ENCODE results near the gene B4GALT1.
"Not testable (repeated sequence)": the region's sequence is repeated elsewhere in the genome, so short reads cannot be mapped to it uniquely, and the experiment has no call there.

The B4GALT1 gene

DNA sequence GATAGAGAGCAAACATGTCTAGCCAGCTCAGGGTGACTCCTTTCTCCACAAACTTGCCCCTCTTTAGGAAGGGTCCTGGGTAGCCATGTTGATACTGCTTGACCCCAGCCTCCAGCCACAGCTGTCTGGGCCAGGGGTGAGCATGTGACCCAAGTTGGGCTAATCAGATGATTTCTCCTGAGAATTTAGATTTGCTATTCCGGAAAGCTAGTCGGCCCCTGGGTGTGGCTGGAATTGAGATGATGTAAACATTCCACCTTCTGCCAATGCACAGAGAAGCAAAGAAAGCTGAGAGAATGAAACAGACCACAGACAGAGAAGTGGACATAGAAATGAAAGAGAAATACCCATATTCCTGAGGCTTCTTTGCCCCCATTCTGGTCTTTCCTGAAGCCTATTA, 17.8 kb upstream of the B4GALT1 start:
- no peak for DNase-seq

DNA sequence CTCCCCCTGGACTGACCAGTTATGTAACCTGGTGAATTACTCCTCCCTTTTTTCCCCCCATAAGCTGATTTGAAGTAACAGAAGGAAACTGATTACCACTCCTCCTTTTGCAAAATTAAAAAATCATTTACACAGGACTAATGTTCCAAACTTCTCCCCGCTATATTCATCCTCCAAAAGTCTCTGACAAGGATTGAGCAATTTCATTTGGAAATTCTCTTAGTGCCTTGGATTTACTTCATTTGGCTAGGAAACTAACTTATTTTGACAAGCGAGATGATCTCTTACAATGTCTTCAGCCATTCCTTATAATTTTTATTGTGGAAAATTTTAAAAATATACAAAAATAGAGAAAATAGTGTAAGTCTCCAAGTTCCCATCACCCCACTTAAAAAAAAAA, 15.4 kb upstream of the B4GALT1 start:
- DNase-seq = no peak

DNA sequence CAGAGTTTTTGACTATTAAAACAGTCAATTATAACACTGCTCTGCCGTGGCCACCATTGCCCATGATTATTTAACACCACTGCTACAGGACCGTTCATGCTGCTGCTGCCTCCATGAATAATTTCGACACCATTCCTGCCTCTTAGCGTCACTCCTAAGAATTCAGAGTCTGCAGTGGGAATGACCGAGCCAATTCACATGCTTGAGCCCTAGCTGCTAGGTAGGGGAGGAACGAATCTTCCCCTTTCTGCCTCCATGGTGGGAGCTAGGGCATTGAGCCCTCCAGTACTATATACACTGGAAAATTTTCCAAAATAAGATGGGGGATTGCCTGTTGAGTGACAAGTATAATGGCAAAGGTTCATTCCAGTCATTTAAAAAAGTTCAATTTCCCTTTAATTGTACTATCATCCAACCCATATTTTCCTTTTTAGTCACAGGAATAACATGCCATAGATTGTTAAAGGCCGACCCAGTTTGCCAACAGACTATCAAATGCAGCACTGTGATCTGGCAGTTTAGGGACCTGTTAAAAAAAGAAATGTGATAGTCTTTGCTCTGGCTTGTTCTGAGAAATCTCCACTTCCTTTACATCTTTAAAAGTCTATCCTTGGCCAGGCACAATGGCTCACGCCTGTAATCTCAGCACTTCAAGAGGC, 13.5 kb upstream of the B4GALT1 start:
- peak; percentile 76 for DNase-seq

DNA sequence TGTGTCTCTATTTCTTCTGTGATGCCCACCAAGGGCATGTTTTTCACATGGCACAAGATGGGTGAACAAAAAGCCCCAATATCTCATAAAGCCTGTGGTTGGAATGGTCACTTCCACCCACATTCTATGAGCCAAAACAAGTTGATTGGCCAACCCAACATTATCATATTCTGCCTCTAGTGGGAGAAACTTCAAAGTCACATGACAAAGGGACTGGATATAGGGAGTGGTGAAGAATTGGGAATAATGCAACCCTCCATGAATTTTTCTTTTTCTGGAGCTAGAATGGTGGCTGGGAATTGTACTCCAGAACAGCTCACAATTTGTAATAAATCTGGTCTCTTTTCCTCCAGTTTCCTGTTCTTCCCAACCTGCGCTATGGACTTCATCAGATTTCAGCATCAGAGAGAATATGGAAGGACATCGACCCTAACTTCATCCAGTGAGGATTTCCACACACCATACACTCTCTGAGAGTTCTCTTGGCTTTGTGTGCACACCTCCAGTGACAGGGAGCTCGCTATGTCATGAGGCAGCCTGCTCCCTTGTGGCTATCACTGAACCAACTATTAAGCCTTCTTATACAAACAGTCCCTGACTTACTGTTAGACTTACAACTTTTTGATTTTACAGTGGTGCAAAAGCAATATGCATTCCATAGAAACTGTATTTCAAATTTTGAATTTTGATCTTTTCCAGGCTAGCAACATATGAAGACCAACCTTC, 12.0 kb upstream of the B4GALT1 start:
- DNase-seq = no peak

DNA sequence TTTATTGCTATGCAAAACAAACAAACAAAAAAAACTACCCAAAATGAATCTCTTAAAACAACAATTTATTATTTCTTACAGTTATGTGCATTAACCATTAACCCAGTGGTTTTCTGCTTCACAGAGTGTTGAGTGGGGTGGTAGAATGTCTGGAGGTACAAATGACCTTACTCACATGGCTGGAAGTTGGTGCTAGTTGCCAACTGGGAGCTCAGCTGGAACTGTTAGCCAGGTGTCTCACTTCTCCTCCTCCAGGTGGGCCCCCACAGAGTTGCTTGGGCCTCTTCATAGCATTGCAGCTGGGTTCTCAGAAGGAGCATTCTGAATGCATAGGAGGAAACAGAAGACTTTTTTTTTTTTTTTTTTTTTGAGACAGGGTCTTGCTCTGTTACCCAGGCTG, 10.5 kb upstream of the B4GALT1 start:
- no peak for DNase-seq

DNA sequence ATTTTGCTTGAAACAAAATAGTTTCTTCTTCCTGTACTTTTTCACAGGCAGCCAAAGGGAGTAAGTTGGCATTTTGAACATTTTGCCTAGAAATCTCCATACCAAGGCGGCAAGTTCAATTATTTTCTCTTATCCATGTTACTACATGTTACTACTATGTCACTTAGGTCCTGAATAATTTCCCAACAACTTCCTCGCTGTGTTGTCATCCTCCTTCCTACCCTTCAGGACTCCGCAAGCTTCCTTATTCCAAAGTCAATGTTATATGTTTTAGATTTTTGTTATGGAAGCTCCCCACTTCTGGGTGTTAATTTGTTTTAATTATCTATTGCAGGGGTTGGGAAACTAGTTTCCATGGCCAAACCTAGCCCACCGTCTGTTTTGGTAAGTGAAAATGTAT, 9.9 kb upstream of the B4GALT1 start:
- DNase-seq = no peak

DNA sequence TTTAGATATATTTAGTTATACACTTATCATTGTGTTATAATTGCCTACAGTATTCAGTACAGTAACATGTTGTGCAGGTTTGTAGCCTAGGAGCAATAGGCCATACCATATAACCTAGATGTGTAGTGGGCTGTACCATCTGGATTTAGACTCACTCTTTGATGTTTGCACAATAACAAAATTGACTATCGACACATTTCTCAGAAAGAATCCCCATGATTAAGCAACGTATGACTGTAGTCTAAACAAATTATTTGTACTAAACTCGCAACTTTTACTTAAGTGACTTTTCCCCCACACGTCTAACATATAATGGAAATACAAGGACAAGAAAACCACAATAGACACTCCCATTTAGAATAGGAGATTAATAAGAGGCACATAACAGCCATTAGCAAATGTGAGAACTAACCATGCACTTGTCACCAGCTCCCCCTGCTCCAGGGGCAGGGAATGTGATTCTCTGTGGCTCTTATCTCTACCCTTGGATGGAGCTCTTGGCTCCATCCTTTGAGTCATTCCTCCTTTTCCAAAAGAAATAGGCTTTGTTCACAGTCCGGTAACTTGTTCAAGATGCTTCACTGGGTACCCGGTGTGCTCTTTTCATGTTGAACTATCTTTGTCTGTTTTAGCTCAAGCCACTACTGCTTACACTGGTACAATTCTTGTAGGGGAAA, 8.7 kb upstream of the B4GALT1 start:
- no peak for DNase-seq

DNA sequence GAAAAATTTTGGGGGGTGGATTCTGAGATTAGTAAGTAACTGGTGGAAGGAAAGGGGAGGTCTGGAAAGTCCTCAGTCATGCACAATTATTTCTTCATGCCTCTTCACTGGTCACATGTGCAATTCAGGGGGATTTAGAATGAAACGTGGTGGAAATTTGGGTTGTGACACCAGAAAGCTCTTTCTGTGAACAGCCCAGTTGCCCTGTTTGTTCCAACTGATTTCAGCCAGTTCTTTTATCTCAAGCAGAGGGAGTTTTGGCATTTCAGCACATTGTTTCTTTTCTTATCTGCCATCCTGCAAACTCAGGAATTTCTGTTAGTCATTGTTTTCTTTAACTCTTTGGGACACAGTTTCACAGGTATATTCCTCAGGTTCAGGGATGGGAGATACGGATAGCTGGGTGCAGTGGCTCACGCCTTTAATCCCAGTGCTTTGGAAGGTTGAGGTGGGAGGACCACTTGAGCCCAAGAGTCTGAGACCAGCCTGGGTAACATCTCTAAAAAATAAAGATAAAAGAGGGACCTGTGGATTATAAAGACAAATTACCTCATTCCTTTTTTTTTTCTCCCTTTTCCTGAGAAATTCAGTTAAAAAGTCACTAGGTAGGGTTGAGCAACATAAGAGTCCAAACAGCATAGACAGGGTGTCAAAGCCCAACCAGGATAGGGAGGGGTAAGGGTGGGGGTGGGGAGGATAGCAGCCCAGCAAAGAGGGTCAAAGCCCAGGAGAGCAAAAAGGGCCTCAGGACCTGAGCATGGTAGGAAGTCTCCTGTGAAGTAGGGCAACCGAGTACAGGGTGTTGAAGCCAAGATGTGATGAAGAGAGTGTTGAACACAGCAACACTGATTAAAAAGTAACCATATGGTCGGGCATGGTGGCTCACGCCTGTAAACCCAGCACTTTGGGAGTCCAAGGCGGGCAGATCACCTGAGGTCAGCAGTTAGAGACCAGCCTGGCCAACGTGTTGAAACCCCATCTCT, 5.4 kb upstream of the B4GALT1 start:
- DNase-seq = no peak

DNA sequence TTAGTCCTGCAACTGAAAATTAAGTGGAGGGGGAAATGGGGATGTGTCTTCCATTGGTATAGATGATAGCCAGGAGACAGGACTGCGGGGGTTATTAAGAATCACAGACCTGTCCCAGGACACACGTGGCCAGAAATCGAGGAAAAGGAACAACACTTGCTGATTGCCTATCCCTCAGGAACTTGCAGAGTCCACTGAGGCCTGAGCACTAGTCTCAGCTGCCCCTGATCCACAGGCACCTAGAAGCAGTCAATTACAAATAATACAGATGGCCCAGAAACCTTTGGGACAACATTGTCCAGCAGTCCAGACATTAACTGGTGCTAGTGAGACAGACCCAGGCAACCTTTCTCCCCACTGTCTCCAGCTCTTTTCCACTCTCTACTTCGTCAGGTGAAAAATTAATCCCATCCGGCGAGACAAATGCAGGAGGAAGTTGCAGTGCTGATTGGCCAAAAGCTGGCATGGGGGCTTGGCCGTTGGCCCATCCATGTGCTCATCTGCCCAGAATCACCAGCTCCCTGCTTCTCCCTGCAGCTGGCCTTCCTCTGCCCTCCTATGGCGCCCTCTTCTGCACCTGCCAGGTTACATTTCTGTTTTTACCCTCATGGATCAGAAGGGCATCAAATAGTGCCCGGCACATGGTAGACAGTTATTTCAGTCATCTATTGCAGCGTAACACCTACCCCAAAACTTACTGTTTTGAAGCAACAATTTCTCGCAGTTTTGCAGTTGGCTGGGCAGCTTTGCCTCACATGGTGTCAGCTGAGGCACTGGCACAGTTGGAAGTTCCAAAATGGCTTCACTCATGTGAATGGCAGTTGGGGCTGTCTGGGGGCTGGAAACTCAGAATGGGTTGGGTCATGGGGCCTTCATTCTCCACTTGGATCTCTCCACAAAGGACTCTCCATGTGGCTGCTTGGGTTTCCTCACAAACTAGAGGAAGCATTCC, 3.6 kb upstream of the B4GALT1 start:
- DNase-seq = peak; percentile 46

DNA sequence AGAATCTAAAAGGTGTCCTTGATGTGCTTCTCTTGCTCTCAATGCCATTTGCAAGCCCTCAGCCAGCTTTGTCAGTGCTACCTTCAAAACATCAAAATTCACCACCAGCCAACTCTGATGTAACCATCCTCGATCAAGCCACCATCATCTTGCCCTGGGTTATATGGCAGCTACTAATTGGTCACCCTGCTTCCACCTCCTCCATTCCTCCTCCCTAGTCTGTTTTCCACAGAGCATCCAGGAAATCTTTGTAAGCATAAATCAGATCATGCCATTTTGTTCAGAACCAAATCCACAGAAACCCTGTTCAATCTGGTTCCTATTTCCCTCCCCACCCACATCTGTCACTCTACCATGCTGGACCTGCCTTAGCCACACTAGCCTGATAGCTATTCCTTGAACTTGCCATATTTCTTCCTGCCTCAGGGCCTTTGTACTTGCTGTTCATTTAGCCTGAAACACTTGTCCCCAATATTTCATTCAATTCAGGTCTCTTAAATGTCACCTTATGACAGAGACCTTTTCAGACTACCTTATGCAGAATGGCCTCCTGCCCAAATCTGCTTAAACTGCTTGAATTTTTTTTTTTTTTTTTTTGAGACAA, 1.9 kb upstream of the B4GALT1 start:
- no peak for DNase-seq

DNA sequence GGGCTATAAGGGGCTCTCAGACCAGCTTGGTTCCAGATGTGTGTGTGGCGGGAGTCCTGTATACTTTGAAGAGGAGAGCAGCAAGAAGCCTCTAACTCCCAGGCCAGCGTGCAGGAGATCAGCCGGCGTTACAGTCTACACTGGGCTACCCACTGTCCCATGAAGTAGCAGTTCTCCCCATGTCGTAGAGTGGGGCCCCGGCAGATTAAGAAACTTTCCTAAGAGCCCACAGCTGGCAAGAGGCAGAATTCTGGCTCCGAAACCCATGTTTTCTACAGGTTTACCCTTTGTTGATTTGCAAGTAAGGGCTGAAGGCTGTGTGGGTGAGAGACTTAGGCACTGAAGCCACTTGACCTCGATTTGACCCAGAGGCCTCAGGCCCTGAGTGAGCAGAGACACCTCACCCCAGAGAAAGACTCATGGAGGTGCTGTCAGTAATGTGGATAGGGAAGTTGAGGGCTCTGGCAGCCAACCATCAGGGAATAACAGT, 881 bp upstream of the B4GALT1 start:
- DNase-seq = no peak

DNA sequence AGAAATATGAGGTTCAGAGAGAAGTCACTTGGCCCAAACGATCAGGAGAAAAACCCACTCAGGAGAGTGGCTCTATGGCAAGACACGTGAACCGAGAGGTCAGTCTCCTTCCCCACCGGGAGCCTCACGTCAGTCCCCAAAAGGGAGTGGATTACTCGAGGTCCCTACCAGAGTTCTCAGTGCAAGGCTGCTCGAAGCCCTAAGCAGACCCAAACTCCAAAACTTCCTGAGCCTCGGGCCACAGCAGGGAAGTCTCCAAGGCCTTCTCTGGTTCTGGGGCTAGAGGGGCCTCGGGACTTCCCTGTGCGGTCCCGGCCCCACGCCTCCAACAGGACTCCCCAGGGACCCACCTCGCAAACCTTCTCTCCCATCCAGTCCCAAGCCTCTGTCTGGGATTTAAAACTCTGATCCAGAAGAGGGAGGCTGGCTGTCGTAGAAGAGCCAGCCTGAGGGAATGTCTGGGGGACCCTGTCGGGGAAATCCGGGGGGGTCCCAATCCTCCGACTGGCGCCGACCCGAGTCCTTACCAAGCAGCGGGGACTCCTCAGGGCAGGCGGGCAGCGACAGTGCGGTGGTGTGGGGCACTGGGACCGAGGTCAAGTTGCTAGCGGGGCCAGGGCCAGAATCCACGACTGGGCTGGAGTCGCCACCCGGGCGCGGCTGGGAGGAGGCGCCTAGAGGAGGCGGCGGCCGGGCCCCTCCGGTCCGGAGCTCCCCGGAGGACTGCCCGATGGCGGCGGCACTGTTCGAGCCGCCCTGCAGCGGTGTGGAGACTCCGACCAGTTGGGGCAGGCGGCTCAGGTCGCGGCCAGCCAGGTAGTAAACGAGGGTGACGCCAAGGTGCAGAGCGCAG, 679 bp downstream of the B4GALT1 start:
- peak; percentile 40 for DNase-seq

DNA sequence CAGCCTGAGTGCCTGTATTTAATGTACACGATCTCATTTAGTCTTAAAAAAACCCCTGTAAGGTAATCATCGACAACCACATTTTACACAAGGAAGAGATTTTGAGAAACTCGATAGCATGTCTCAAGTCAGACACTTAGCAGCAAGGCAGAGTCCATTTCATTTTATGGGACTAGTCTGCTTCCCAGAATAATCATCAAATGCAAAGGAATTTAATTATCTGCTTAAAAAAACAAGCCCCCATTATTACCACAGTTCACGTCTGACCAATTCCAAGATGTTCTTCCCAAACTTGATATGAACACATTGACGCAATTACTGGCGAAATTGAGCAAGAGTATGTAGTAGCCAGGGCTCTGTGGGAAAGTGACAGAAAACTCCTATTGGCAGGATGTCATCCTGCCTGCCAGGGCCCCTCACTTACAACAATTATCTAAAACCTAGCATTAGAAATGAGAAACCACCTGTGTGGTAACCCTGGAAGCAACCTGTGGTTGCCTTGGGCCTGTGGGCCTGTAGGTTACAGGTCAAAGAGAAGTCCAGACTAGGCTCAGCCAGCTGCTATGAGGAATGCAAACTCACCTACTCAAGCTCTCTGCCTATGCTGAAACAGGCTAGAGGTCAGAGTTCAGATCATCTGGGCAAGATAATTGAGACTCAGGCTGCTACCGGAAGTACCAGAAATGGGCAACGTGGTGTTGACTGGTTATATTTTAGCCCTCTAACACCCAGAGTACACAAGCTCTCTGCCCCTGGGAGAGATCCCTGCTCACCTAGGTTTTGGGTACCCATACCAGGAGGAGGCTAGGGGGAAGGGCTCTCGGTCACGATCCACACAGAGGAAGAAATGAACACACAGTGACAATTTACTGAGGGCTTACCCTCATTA, 1.6 kb downstream of the B4GALT1 start:
- peak; percentile 85 for DNase-seq

DNA sequence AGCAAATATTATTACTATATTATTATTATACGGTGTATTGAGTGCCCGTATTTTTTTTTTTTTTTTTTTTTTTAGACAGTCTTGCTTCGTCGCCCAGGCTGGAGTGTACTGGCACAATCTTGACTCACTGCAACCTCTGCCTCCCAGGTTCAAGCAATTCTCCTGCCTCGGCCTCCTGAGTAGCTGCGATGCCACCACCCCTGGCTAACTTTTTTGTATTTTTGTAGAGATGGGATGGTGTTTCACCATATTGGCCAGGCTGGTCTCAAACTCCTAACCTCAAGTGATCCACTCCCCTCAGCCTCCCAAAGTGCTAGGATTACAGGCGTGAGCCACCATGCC, 2.2 kb downstream of the B4GALT1 start:
- DNase-seq = not testable (repeated sequence)

DNA sequence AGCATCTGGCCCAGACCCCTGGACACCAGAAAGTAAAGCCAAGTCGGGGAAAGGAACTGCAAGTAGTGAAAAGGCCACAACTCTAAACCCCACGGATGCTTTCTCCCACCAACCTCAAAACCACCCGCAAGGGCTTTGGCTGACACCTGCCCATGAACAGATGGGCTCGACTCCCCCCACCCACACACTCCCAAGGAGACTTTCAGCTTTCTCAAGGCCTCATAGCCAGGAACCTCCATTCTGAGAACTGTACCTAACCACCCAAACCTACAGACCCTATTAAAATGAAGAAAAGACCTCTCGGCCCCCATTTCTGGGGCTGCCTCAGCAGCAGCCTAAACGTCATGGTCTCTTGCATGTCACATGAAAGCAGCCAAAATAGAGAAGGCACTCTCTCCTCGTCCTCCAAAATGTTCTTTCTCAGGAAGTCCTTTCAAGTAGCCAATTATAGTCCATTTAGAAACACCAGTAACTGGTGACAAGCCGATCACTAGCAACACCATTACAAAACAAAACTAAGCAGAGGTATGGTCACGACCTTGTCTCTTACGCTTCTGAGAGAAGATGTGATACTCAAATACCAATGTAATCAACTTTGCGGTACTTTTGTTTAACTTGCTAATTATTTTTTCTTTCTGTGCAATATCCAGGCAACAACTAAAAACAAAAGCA, 2.9 kb downstream of the B4GALT1 start:
- no peak for DNase-seq

DNA sequence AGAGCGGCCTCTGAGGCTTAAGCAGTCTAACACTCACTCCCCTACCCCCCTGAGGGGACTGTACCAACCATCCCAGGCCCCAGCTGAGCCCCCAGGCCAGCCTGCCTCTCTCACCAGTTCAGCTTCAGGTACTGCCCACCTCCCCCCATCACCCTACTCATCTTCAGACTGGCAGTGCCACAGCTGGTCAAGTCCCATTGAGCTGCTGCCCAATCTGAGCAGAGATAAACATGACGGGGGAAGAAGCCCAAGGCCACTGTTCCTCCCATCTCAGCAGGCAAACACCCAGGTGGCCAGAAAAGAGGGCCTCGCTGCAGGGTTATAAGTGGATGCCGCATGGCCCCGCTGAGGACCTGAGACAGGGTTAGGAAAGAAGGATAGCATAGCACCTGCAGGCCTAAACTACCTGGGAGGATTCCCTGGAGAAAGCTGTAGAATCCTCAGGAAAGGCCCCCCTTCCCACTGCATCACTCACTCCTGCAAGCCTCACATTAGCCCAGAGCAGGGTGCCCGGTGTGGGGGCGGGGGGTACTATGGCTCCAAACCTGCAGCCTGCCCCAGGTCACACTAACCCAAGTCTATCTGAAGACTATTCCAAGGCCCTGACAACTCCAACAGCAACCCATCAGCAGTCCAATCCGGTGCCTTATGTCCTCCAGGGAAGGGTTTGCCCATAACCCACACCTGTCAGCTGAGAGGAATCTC, 3.6 kb downstream of the B4GALT1 start:
- no peak for DNase-seq

DNA sequence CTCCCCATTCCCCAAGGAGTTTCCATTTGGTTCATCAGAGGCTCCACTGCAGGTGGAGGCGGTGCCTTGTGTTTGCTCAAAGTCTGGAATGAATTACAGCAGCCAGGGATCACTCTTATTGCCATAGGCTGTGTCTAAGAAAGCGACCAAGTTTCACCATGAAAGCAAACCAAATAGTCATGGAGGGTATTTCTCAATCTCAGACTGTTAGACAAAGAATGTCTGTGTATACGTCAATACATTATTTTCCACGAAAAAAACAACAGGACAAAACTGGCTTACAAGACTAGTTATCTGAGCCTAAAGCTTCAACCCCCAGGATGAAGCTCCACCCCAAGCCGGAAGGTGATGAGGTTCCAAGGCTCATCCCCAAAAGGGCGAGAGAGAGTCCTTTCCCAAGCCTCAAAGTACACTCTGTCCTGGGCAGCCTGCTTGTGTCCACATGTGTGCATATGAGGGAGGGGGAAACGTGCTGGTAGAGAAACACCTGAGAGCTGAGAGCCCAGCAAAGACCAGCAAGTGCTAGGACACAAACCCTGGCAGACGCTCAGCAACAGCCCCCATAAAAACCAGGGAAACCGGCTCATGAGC, 4.3 kb downstream of the B4GALT1 start:
- peak; percentile 68 for DNase-seq
